Transverse colon (tissue), 4 donors: ENCODE results near the gene AGFG1.

Source experiments
- POLR2A ChIP-seq: fragments of 450-650 bp; IDR thresholded peaks from one replicate; pipeline ENCODE4 v1.6.1; 2016; ENCODE audit warnings: antibody characterized with exemption, mild to moderate bottlenecking, moderate library complexity
- POLR2AphosphoS5 ChIP-seq, 3 donors: sonication (generic); formaldehyde crosslinking; IDR thresholded peaks; one replicate each; pipeline ENCODE4 v1.6.1; 2016; ENCODE audit warnings: antibody characterized with exemption in 3 of 3
- TF ChIP-seq, protein P1 (sequence below), 5 experiments: fragments of 200-600 bp in 3 of 5; fragments of 450-650 bp in 2 of 5; sonication (generic) in 3 of 5; IDR thresholded peaks; 1 replicate in 2 of 5; 2 replicates in 3 of 5; pipeline ENCODE4 v1.5.1; 2016 to 2017; ENCODE audit warnings: antibody characterized with exemption in 5 of 5, inconsistent platforms in 3 of 5, mild to moderate bottlenecking in 2 of 5, moderate library complexity in 1 of 5

DNA sequence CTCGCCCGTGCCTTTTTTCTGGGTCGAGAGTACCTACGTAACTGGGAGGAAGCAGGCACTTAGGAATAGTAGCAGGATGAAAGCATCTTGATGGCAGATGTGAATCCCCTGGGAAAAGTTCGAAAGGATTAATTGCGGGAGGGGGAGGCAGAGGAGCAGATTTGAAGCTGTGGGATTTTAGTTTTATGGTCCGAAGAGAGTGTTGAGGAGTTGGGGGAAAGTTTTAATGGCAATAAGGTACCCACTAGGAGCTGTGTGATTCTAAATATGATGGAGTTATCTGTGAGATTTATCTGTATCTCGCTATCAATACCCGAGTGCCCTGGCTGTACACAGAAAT lies 1.1 kb downstream of the AGFG1 start:
- TF ChIP-seq, protein P1, sequence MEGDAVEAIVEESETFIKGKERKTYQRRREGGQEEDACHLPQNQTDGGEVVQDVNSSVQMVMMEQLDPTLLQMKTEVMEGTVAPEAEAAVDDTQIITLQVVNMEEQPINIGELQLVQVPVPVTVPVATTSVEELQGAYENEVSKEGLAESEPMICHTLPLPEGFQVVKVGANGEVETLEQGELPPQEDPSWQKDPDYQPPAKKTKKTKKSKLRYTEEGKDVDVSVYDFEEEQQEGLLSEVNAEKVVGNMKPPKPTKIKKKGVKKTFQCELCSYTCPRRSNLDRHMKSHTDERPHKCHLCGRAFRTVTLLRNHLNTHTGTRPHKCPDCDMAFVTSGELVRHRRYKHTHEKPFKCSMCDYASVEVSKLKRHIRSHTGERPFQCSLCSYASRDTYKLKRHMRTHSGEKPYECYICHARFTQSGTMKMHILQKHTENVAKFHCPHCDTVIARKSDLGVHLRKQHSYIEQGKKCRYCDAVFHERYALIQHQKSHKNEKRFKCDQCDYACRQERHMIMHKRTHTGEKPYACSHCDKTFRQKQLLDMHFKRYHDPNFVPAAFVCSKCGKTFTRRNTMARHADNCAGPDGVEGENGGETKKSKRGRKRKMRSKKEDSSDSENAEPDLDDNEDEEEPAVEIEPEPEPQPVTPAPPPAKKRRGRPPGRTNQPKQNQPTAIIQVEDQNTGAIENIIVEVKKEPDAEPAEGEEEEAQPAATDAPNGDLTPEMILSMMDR (IDR thresholded peaks at IDR 0.05): no peak
- TF ChIP-seq POLR2AphosphoS5 (IDR thresholded peaks at IDR 0.05) (no peak), POLR2A (no peak)
